Loucy (cell line): ENCODE data around the gene MYH6.

ENCODE experiments used
- H2AFZ ChIP-seq: fragments of 200-600 bp; sonication (generic); 2 replicates; pipeline ENCODE4 v1.6.0; 2016; ENCODE audit warnings: antibody characterized with exemption, mild to moderate bottlenecking, low read length, moderate library complexity
- H3F3A ChIP-seq: fragments of 200-600 bp; 2 replicates; pipeline ENCODE4 v1.6.0; 2016; ENCODE audit warnings: antibody characterized with exemption, low read depth, mild to moderate bottlenecking
- H3K27me3 ChIP-seq: fragments of 200-600 bp; sonication (generic); 2 replicates; pipeline ENCODE4 v1.6.1; 2014; ENCODE audit warnings: low read length, mild to moderate bottlenecking; ENCODE audit not compliant: insufficient read depth, poor library complexity, severe bottlenecking
- H3K36me3 ChIP-seq: fragments of 200-600 bp; sonication (generic); 2 replicates; pipeline ENCODE4 v1.6.1; 2016; ENCODE audit warnings: low read length; ENCODE audit not compliant: insufficient read depth
- H3K4me1 ChIP-seq: fragments of 200-600 bp; sonication (generic); 2 replicates; pipeline ENCODE4 v1.5.1; 2014; ENCODE audit warnings: low read length, mild to moderate bottlenecking; ENCODE audit not compliant: insufficient read depth, poor library complexity, severe bottlenecking
- H3K4me2 ChIP-seq: fragments of 200-600 bp; sonication (generic); 2 replicates; pipeline ENCODE4 v1.6.0; 2014; ENCODE audit warnings: antibody characterized with exemption, low read length, low read depth, mild to moderate bottlenecking; ENCODE audit not compliant: poor library complexity, severe bottlenecking
- H3K4me3 ChIP-seq: fragments of 200-600 bp; sonication (generic); 2 replicates; pipeline ENCODE4 v1.5.1; 2014; ENCODE audit warnings: low read length, mild to moderate bottlenecking, mixed read lengths; ENCODE audit not compliant: poor library complexity, severe bottlenecking
- H3K79me2 ChIP-seq: fragments of 200-600 bp; sonication (generic); 2 replicates; pipeline ENCODE4 v1.6.1; 2014; ENCODE audit warnings: low read length; ENCODE audit not compliant: insufficient read depth
- H3K9ac ChIP-seq: fragments of 200-600 bp; sonication (generic); 2 replicates; pipeline ENCODE4 v1.6.0; 2014; ENCODE audit warnings: mild to moderate bottlenecking, low read depth, low read length, moderate library complexity; ENCODE audit not compliant: poor library complexity, severe bottlenecking
- H3K9me2 ChIP-seq: fragments of 200-600 bp; sonication (generic); replicated peaks from 2 replicates; pipeline ENCODE4 v1.6.1; 2016; ENCODE audit warnings: low read depth, low read length, mixed read lengths
- H3K9me3 ChIP-seq: fragments of 200-600 bp; sonication (generic); 2 replicates; pipeline ENCODE4 v1.6.1; 2014; ENCODE audit warnings: mild to moderate bottlenecking, antibody characterized with exemption, low read length, low read depth; ENCODE audit not compliant: insufficient read depth
- H4K20me1 ChIP-seq: fragments of 200-600 bp; sonication (generic); 2 replicates; pipeline ENCODE4 v1.6.0; 2014; ENCODE audit warnings: antibody characterized with exemption, low read length, mild to moderate bottlenecking; ENCODE audit not compliant: insufficient read depth, poor library complexity, severe bottlenecking
- CTCF ChIP-seq: fragments of 200-600 bp; sonication (generic); conservative IDR thresholded peaks from 2 replicates; pipeline ENCODE4 v1.5.1; 2014; ENCODE audit warnings: mild to moderate bottlenecking, antibody characterized with exemption, low read length
- EZH2phosphoT487 ChIP-seq: fragments of 200-600 bp; IDR thresholded peaks from 2 replicates; pipeline ENCODE4 v1.6.1; 2018; ENCODE audit warnings: antibody characterized with exemption, mild to moderate bottlenecking, moderate library complexity, borderline replicate concordance

The MYH6 gene

GRCh38 chr14:23444314-23444713 is 36.2 kb upstream of the MYH6 start:
- TF ChIP-seq EZH2phosphoT487 (no peak), CTCF (no peak)

GRCh38 chr14:23443881-23444280 is 35.8 kb upstream of the MYH6 start:
- Histone ChIP-seq H3K9me2 (no peaks in the 10 kb centered on the region), H3K9me3 (no peaks in the 10 kb centered on the region), H3K4me2 (no peak overlapping the region), H3K79me2 (no peaks in the 10 kb centered on the region), H3K36me3 (no peaks in the 10 kb centered on the region), H3K4me3 (no peak overlapping the region), H3F3A (no peaks in the 10 kb centered on the region), H4K20me1 (no peaks in the 10 kb centered on the region), H3K27me3 (no peaks in the 10 kb centered on the region), H2AFZ (no peak overlapping the region), H3K9ac (no peak overlapping the region), H3K4me1 (no peaks in the 10 kb centered on the region)
- TF ChIP-seq EZH2phosphoT487 (no peak), CTCF (no peak)

More at GRCh38 chr14:23444314-23444713, 36.2 kb upstream of the MYH6 start:
- Histone ChIP-seq H3K36me3 (no peaks in the 10 kb centered on the region), H3K4me2 (no peak overlapping the region), H3F3A (no peaks in the 10 kb centered on the region), H3K9me3 (no peaks in the 10 kb centered on the region), H3K9ac (no peak overlapping the region), H3K4me3 (no peak overlapping the region), H2AFZ (no peak overlapping the region), H3K79me2 (no peaks in the 10 kb centered on the region), H4K20me1 (no peaks in the 10 kb centered on the region), H3K4me1 (no peaks in the 10 kb centered on the region), H3K9me2 (no peaks in the 10 kb centered on the region), H3K27me3 (no peaks in the 10 kb centered on the region)

DNA sequence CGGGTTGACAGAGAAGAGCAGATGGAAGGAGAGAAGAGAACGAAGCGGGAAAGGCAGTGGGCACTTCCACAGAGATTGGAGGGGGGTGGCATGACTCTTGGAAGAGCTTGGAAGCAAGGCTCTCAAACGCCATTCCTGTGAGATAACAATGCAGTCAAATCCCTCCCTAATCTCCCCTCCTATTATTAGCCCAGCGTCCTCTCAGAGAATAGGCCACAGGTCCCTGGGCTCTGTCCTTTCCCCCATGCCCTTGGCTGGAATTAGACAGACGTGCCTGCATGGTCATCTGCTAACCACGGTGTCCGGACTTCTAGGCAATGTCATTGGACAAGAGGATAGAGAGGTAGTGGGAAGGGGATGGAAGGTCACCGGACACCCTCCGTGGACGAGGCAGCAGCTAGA is 35.3 kb upstream of the MYH6 start:
- no peaks in the 10 kb centered on the region for H3K9me3 ChIP-seq
- H3K79me2 ChIP-seq = no peaks in the 10 kb centered on the region
- H3K4me2 ChIP-seq = no peak overlapping the region
- H2AFZ ChIP-seq = no peak overlapping the region
- H4K20me1 ChIP-seq = no peaks in the 10 kb centered on the region
- no peaks in the 10 kb centered on the region for H3K36me3 ChIP-seq
- H3K9ac ChIP-seq = no peak overlapping the region
- no peaks in the 10 kb centered on the region for H3F3A ChIP-seq
- no peaks in the 10 kb centered on the region for H3K27me3 ChIP-seq
- no peaks in the 10 kb centered on the region for H3K9me2 ChIP-seq
- no peaks in the 10 kb centered on the region for H3K4me1 ChIP-seq
- no peak overlapping the region for H3K4me3 ChIP-seq
- no peak for TF ChIP-seq EZH2phosphoT487
- TF ChIP-seq CTCF = no peak
